ENCODE measurements around the gene GNB1.

GNB1 gene

DNA sequence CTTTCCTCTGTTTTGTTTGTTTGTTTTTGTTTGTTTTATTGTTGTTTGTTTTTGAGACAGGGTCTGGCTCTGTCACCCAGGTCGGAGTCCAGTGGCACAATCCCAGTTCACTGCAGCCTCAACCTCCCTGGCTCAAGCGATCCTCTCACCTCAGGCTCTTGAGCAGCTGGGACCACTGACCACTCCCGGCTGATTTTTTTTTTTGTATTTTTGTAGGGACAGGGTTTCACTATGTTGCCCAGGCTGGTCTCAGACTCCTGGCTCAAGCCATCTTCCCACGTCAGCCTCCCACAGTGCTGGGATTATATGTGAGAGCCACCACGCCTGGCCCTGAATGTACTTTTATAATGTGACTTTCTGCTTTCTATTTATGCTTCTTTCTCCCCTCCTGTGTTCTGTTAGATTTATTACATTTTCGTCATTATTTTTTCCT, 19.2 kb upstream of the GNB1 start:
- no peak for DNase-seq (ENCODE audit: low read depth)

DNA sequence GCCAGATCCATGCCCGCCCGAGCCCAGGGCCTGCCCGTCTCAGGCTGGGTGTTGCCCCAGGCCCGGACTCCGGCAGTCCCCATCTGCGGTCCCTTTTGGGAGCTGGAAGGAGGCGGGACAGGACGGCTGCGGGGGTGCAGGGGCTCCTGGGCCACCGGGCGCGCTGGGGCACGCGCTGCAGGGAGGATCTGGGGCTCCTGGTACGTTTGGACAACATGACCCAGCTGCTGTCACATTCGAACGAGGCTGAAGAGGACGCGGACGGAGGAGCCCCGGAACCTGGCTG, 17.6 kb upstream of the GNB1 start:
- DNase-seq (ENCODE audit: low read depth): no peak

DNA sequence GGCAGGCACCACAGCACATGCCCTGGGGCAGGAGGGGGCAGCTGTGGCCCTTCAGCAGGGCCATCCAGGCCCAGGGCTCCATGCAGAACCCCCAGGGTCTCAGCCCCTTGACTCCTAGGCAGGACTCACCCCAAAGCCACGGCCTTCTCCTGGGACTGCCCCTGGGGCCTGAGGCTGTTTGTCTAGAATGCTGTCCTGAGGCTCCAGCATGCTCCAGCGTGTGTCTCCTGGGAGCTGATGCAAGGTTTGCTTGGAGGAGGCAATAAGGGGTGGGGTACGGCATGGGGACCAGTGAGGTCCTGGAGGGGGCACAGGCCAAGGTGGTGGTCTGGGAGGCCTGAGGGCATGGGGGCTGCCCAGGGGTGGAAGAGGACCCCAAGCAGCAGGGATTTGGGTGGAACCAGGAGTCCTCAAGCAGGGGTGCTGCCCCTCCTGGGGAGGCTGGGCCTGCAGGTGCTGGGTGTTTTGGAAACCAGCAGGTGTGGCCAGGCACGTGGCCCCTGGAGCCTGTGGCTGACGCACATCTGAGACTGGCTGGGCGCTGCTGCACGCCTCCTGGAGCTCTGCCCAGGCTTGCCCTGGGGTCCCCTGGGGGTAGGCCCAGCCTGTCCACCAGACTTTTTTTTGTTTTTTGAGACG, 16.3 kb upstream of the GNB1 start:
- DNase-seq (ENCODE audit: low read depth): no peak

DNA sequence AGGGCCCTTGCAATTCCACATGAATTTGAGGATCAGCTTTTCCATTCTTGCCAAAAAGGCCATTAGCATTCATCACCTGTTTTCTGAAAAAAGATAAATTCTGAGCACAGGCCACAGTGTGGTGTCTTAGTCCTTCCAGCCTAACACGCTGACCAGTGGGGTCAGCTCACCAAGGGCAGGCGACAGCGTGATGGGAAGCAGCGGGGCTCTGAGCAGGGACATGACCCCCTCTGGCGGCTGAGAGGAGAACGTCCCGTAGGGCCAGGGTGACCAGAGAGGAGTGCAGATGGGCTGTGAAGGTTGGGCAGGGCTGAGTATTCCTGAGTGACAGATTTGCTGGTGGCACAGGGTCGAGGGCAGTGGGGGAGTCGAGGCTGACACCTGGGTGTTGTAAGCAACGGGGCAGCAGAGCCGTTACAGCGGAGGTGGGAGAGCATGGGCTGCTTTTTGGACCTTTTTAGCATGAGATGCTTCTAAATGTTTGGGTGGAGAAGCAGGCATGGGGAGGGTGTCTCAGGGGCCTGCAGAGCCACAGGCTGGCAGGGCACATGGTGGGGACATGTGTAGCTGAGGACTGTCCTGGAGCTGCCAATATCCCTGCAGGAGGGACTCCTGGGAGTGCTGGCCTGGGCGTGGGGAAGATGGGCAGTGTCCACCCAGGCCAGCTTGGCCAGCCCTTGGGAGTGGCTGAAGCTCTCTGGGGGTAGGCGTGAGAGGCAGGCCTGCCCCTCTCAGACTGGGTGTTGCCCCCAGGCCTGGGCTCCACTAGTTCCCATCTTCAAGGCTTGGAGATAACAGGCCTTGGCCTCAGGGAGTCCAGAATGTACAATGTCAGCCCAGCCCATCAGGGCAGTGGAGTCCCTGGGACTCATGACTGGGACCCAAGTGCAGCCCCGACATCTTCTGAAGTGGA, 15.6 kb upstream of the GNB1 start:
- DNase-seq (ENCODE audit: low read depth): peak; percentile 54

DNA sequence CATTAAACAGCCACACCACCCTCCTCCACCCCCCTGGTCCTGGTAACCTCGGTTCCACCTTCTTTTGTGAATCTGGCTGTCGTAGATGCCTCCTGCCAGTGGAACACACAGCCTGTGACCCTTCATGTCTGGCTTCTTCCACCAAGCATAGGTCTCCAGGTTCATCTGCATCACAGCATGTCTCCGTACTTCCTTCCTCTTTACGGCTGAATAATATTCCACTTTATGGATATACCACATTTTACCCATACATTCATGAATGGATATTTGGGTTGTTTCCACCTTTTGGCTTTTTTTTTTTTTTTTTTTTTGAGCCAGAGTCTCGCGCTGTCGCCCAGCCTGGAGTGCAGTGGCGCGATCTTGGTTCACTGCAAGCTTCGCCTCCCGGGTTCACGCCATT, 12.3 kb upstream of the GNB1 start:
- no peak for DNase-seq (ENCODE audit: low read depth)

DNA sequence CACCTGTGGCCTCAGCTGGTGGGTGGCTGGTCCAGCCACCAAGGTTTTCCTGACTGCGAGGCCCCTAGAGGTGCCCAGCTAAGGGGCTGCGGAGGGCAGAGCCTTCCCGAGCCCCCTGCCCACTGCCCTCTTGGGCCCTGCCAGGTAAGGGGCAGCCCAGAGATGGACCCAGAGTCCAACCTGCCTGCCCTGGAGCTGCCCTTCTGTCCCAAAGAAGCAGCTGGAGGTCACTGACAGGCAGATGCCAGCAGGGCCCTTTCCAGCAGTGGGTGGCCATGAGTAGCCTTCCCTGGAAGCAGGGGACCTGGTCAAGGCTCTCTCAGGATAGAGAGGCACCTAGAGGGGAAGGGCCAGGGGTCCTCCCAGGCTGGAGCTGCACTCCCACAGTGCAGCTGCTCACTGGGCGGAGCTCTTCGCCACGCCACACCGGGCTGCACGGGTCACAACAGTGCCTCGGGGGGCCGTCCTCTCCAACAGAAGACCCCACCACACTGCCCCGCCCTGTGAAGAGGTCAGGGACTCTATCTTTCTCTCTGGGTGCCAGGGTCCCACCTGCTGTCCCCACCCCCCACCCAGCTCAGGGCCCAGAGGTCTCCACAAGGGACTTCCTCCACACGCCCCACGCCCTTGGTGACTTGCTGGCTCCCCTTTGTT, 10.9 kb upstream of the GNB1 start:
- no peak for DNase-seq (ENCODE audit: low read depth)

DNA sequence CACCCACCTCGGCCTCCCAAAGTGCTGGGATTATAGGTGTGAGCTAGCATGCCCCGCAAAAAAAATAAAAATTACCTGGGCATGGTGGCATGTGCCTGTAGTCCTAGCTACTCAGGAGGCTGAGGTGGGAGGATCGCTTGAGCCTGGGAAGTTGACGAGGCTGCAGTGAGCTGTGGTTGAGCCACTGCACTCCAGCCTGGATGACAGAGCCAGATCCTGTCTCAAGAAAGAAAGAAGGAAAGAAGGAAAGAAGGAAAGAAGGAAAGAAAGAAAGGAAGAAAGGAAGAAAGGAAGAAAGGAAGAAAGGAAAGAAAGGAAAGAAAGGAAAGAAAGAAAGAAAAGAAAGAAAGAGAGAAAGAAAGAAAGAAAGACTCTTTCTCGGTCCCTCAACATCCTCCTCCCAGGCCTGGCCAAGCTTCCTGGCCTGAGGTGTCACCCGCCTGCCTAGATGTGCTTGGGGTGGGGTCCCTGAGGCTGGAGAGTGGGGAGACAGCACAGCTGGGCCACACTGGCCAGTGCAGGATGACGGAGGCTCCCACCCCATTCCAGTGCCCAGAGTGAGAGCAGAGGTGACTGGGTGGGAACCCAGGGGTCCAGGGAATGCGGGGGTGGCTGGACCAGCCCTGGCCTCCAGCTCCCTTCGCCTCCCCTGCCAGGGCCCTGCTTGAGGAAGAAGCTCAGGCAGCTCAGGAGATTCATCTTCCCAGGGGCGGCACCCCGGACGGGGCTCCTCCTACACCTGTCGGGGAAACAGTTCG, 10.2 kb upstream of the GNB1 start:
- DNase-seq (ENCODE audit: low read depth): no peak

DNA sequence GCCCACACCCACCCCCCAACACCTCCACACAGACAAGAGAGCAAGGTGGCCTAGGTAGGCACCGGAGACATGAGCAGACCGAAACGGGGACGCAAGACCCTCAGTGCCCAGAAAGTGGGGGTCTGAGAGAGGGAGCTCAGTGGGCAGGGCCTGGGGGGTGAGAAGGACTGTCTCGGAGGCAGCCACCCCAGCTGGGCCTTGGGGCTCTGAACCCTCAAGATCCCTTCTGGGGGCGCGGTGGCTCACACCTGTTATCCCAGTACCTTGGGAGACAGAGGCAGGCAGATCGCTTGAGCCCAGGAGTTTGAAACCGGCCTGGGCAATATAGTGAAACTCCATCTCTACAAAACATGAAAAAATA, 9.1 kb upstream of the GNB1 start:
- no peak for DNase-seq (ENCODE audit: low read depth)

DNA sequence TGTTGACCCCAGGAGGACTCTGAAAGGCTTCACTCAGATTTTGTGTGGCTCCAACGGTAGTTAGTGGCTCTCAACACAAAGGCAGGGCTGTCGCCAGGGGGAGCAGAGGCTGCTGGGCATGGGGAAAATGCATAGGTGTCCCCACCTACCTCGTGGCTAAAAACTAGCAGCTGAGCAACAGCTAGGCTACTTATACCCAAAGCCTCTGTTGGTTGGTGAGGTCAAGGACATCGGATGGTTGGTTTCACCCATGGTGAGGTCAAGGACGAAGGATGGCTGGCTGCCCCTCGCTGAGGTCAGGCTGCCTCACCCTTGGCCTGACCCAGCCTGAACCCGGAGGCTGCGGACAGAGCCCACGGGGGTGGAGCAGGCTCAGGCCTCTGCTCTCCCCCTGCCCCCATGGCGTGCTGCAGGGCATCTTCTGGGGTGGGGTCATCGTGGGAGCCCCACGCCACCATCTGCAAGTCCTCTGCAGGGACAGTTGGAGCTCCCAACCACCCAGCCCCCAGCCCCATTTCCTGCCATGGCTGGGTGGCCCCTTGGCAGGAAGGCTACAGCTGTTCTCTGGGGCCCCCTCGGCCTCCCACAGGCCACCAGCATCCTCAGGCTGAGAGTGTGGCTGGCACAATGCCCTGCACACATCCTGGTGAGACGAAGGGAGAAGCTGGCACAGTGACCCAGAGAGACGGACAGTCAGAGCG, 8.5 kb upstream of the GNB1 start:
- DNase-seq (ENCODE audit: low read depth): no peak

DNA sequence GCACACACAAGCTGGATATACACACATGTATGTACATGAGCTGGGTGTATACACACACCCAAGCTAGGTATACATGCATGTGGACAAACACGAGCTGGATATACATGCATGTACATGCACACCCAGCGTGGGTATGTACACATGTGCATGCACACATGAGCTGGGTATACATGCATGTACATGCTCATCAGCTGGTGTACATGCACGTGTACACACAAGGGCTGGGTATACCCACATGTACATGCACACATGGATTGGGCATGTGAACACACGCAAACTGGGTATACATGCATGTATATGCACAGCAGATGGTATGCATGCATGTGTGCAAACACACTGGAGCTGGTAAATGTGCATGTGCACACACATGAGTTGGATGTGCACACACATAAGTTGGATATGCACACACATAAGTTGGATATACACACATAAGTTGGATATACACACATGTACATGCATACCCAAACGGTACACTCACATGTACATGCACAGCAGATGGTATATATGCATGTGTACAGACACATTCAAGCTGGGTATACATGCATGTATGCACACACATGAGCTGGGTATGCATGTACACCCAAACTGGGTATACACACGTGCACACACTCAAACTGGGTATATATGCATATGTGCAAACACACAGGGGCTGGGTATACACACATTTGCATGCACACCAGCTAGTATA, 7.5 kb upstream of the GNB1 start:
- no peak for DNase-seq (ENCODE audit: low read depth)

DNA sequence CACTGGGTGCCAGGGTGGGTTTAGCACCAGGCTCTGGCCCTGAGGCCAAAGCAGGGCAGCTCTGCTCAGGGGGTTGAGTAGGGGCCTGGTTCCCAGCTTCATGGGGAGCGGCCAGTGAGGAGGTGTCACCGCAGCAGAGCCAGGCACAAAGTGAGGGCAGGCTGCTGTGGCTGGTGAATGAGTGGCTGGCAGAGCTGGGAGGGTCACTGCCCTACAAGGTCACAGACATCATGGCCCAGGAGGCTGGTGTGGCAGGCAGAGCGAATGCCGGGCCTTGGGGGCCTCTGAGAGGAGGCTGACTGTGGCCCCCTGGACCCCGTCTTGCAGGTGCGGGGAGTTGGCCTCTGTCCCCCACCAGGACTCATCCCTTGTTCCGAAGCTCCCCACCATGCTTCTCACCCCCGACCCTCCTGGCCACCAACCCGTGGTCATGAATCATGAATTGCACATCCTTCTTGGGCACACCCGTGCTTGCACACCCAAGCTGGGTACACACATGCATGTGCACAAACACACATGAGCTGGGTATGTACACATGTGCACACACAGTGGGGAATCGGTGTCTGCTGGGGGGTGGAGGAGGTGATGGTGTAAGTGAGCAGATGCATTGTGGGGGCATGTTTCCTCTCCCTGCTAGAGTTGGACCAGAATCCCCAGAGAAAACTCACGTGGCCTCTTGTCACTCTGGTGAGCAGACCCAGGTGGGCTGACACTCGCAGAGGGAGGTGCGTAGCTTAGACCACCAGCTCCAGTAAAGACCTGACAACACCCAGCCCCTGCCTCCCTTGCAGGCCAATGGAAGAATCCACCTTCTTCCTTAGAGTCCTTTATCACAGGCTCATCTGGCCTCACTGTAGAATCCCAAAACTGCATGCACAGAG, 4.8 kb upstream of the GNB1 start:
- no peak for DNase-seq (ENCODE audit: low read depth)

DNA sequence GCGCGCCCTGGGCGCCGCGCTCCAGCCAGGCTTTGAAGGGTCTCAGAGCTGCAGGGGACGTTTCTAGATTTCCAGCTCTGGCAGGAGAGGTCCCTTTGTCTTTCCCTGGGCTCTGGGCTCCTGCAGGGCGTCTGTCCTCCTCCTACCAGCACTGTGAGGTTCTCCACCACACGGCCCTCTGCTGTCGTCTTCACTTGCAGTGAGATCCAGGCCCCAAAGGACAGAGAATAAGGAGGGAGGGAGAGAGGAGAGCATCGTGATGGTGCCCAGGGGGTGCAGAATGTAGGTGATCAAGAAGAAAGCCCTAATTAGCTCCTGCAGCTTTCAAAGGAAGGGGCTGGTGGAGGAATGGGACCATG, 4.2 kb upstream of the GNB1 start:
- DNase-seq (ENCODE audit: low read depth): no peak

DNA sequence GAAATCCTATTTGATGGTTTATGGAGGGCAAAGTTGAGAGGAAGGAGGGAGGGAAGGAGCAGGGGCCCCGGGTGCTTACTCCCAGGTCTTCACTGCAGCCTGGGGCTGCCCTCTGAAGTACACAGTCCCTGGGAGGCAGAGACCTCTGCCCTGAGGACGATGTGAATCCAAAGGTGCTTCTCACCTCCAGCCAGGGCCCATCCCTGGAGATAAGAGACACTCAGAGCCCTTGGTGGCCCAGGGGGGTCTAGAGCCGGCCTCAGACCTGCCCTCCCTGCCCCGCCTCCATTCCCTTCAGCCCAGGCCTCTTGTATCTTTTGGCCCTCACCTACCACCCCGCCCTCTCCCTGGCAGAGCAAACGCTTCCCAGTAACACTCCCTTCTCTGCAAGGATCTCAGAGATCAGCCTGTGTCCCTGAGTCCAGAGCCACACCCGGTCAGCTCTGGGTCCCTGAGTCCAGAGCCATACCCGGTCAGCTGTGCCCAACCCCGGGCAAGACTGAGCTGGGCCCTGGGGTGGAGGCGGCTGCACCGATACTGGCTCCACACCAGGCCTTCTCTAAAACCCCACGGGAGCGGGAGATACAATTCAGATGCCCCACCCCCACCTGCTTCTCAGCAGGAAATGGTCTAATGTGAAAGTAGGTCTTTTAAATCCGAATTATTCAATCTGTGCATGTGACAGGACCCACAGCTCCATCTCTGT, 3.6 kb upstream of the GNB1 start:
- no peak for DNase-seq (ENCODE audit: low read depth)

DNA sequence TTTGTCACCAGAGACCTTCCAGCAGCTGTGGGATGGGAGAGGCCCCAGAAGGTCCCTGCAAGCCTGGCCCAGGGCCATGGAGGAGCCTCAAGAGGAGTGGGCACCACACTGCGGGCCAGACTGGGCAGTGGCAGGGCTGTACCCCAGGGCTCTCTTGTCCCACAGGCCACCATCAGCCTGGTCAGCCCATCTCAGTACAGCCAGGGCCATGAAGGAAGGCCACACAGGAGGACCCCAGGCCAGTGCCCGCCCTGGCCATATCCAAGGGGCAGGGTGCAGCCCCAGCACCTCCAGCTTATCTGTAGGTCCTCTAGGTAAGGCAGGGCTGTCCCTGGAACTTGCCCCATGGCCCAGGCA, 3.1 kb upstream of the GNB1 start:
- no peak for DNase-seq (ENCODE audit: low read depth)

DNA sequence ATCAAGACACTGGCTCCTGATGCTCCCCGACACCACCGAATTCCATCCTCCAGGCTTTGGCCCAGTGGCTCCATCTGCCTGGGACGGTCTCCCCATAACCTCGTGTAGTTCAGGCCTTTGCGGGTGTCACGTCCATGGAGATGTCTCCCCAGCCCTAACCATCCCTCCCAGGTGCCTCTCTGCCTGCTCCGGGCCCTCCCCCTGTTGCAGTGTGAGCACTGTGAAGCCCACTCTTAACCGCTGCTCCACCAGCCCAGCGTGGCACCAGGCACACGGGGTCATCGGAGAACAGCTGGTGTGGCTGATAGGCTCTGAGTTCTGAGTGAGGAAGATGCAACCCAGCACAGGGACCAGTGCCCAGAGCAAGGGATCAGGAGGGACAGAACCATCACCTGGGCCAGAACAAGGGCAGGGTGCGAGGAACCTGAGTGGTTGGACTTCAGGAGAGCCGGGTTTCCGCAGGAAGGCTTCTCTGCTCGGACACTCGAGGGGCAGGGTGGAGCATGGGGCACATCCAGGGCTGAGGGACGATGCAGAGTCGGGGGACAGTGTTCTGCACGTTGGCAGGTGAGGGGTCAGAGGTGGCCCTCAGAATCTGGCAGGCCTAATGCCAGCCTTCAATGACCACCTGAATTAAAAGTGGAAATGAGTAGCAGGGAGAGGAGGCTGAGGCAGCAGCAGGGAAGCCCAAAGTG, 2.6 kb upstream of the GNB1 start:
- no peak for DNase-seq (ENCODE audit: low read depth)

DNA sequence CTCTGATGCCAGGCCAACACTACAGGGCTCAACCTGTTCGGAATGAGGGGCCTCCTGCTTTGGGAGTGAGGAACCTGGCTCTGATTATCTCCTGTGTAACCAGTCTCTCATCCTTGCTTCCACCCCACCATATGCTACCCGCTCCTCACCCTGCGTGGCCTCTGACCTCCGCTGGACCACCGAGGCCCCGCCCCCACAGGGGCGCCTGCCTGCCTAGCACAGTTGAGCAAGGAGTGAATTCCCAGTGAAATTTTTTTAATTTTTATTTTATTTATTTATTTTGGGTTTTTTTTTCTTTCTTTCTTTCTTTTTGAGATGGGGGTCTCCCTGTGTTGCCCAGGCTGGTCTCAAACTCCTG, 1.9 kb upstream of the GNB1 start:
- no peak for DNase-seq (ENCODE audit: low read depth)

DNA sequence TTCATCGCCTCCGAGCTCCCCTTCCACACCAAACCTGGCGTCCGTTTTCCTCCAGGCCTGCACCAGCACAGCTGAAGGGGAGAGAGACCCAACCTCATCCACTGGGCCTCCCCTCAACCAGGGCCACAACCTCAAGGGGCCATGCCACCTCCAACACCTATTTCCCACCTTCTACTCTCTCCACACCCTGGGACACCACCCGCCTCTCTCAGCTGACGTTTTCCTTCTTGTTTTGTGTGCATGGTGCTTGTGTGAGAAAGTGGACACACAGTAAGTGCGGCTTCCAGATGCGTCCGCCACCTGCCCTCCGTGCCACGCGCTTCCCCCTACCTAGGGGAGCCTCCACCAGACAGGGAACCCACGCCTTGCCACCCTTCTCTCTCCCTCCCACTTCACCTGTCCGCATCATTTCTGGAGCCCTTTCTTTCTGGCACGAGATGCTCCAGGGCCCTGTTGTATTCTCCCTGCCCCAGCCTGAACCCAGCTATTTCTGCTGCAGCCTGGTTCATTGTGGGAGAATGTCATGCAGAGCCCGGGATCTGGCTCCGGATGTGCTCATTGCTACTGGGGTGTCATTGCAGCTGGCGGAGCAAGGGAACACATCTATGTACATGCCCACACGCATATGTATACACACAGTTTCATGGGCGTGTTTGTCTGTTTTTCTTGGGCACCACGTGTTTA, 1.3 kb upstream of the GNB1 start:
- no peak for DNase-seq (ENCODE audit: low read depth)

DNA sequence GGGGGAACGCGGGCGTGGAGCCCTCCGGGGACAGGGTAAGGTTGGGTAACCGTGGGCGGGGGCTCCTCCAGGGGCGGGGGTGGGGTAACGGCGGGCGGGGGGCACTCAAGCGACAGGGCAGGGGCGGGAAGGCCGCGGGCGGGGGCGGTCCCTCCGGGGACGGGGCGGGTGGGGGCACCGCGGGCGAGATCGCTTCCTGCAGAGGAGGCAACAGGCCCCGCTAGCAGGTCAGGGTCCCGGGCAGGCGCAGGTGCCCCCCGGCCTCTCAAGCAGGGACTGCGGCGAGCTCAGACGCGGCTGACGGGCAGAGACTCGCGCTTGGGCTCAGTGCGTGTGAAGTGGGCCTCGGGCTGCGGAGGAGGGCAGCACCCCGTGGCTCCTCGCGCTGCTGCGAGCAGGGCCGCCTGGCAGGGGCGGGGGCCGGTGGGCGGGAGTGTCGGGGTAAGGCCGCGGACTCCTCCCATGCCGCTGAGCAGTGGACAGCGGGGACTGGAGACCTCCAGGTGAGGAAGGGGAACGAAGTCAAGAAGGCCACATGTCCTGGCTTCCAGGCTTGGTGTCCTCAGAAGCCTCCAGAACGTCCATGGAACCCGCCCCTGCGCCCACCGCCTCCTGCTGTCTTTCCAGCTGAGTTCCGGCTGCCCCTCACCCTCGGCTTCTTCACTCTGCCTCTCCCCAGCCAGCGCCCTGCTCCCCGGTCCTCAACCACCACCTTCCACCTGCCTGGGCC, 627 bp upstream of the GNB1 start:
- peak; percentile 78 for DNase-seq (ENCODE audit: low read depth)
